OCI-LY3 (cell line): ENCODE measurements around the gene ADGRV1.

Source experiments
- CTCF ChIP-seq: fragments of 200-600, 300-600 bp; sonication (generic); IDR thresholded peaks from 2 replicates; pipeline ENCODE4 v1.5.1; 2014; ENCODE audit warnings: antibody characterized with exemption, low read length, low read depth
- EZH2phosphoT487 ChIP-seq: fragments of 200-600 bp; shearing (Covaris generic); IDR thresholded peaks from 2 replicates; pipeline ENCODE4 v1.6.1; 2018; ENCODE audit warnings: antibody characterized with exemption, mixed run types, low read depth

GRCh38 chr5:90675222-90675621, 116.6 kb downstream of the ADGRV1 start:
- TF ChIP-seq CTCF (no peak), EZH2phosphoT487 (no peak)
